Lower leg skin (tissue), 4 donors: ENCODE data around the gene ADGRD1. TPM values are rescaled to one million over a fixed set of nuclear protein-coding genes. Genes with fewer than 3 reads are reported as not detected.

Experiments used
- DNase-seq, 2 donors: peaks; one replicate each; pipeline ENCODE4 v3.0.0-alpha.2; 2019; ENCODE audit warnings: low spot score in 2 of 2
- H3K4me3 ChIP-seq: fragments of 200-600 bp; sonication (generic); 2 replicates; pipeline ENCODE4 v1.5.1; 2017; ENCODE audit warnings: mild to moderate bottlenecking, low read depth; ENCODE audit not compliant: poor library complexity, severe bottlenecking
- CTCF ChIP-seq, 3 donors: fragments of 450-650 bp; IDR thresholded peaks; one replicate each; pipeline ENCODE4 v1.5.1; 2016; ENCODE audit warnings: antibody characterized with exemption in 3 of 3, mild to moderate bottlenecking in 3 of 3, moderate library complexity in 2 of 3
- POLR2A ChIP-seq, 2 donors: fragments of 450-650 bp; IDR thresholded peaks; one replicate each; pipeline ENCODE4 v1.6.1; 2016 to 2017; ENCODE audit warnings: antibody characterized with exemption in 2 of 2, mild to moderate bottlenecking in 1 of 2, moderate library complexity in 1 of 2
- WGBS, 2 donors: methylation state at CpG; one replicate each; pipeline ENCODE4 v1.1.5; 2018; 5-methylcytosine and 5-hydroxymethylcytosine counted together
- intact Hi-C: fragments of 100-400 bp; cut with DNase I; formaldehyde crosslinking; loops from one replicate; pipeline ENCODE4 v1.15.0; 2023; ENCODE audit warnings: low total_unique reads
- total RNA-seq, 4 donors: library from RNA; depleted of rRNA; stranded (reverse); fragments of >200 nt; gene quantifications; one replicate each; pipeline ENCODE4 v1.1.0, GENCODE V29; 2016

Gene ADGRD1
- total RNA-seq, 4 donors from 2014 or later: 8.3 to 11.6 (median 8.9) TPM

- intact Hi-C loops: loop anchor here (5.0 kb wide), 1 partner anchor 1071 kb away; no protein-coding TSS in a partner anchor
- DNase-seq: peak in 1 of 2 donors; percentile 68
- H3K4me3 ChIP-seq: no peak overlapping the region
- TF ChIP-seq POLR2A (IDR thresholded peaks at IDR 0.05) (no peak), CTCF (IDR thresholded peaks at IDR 0.05) (no peak)
Measured at GRCh38 chr12:131176266-131176665, 222.6 kb downstream of the ADGRD1 start.

GRCh38 chr12:131176926-131177325 lies 223.2 kb downstream of the ADGRD1 start:
- DNase-seq: no peak
- no peak overlapping the region for H3K4me3 ChIP-seq
- TF ChIP-seq CTCF (IDR thresholded peaks at IDR 0.05) (no peak), POLR2A (IDR thresholded peaks at IDR 0.05) (no peak)
- WGBS, 2 donors: 56 to 82% methylated on average over 1 of the region's 1 CpG
- intact Hi-C loops: loop anchor here (5.0 kb wide), 1 partner anchor 1070 kb away; no protein-coding TSS in a partner anchor

GRCh38 chr12:131177599-131177998 lies 223.9 kb downstream of the ADGRD1 start:
- peak in 1 of 2 donors; percentile 53 for DNase-seq
- no peak overlapping the region for H3K4me3 ChIP-seq
- TF ChIP-seq CTCF (IDR thresholded peaks at IDR 0.05) (no peak), POLR2A (IDR thresholded peaks at IDR 0.05) (no peak)
- intact Hi-C loops: loop anchor here (5.0 kb wide), 1 partner anchor 1070 kb away; no protein-coding TSS in a partner anchor
- WGBS, 2 donors: 93% methylated on average over 1 of the region's 1 CpG

GRCh38 chr12:131187602-131188001 lies 233.9 kb downstream of the ADGRD1 start:
- TF ChIP-seq POLR2A (IDR thresholded peaks at IDR 0.05) (no peak), CTCF (IDR thresholded peaks at IDR 0.05) (no peak)
- DNase-seq: no peak
- intact Hi-C loops: no loop called here
- WGBS, 2 donors: 80 to 83% methylated on average over 1 of the region's 1 CpG
- no peak overlapping the region for H3K4me3 ChIP-seq

- 96 to 99% methylated on average over 6 of the region's 6 CpGs for WGBS, 2 donors
- TF ChIP-seq CTCF (IDR thresholded peaks at IDR 0.05): no peak
- TF ChIP-seq POLR2A (IDR thresholded peaks at IDR 0.05): no peak
- intact Hi-C loops: no loop called here
- H3K4me3 ChIP-seq: no peak overlapping the region
- DNase-seq: peak in 1 of 2 donors; percentile 72
Measured at GRCh38 chr12:131188131-131189050, 234.7 kb downstream of the ADGRD1 start.
